IMR-90 (cell line): ENCODE data around the gene GCC1. TPM values are rescaled to one million over a fixed set of nuclear protein-coding genes. Genes with fewer than 3 reads are reported as not detected.
"Not testable (repeated sequence)": the region's sequence is repeated elsewhere in the genome, so short reads cannot be mapped to it uniquely, and the experiment has no call there.

Experiments used
- ATAC-seq: fragments of 200-7000 bp; cut with Tn5 transposase; 2 replicates; pipeline ENCODE4 v1.9.1; 2020; ENCODE audit warnings: low read depth, mild to moderate bottlenecking, moderate library complexity
- BruUV-seq: library from RNA; stranded (reverse); fragments of 400-500 nt; replicated peaks from 2 replicates; lab custom pipeline; 2021; lab: Mats Ljungman, UMichigan
- CTCF ChIA-PET: fragments of 300-600 bp; formaldehyde crosslinking; extraction: SDS; loops from one replicate; lab custom pipeline; 2021; ENCODE audit warnings: antibody characterized with exemption; lab: Yijun Ruan, JAX
- POLR2A ChIA-PET: fragments of 300-600 bp; sonication (Branson Sonifier 250); formaldehyde crosslinking; loops from one replicate; lab custom pipeline; 2022; ENCODE audit warnings: antibody characterized with exemption; ENCODE audit not compliant: unreplicated experiment; lab: Charles Lee
- DNase-seq: peaks from one replicate; pipeline ENCODE4 v3.0.0; 2013
- H2AFZ ChIP-seq: replicated peaks from 2 replicates; pipeline ENCODE3; 2013; ENCODE audit warnings: low read length, mild to moderate bottlenecking; ENCODE audit not compliant: poor library complexity
- H2AK5ac ChIP-seq: 2 replicates; pipeline ENCODE4 v1.6.1; 2013; ENCODE audit warnings: low read depth, low read length, inconsistent platforms
- H2AK9ac ChIP-seq: replicated peaks from 2 replicates; pipeline ENCODE3; 2013; ENCODE audit warnings: mild to moderate bottlenecking, low read depth, low read length, moderate library complexity; ENCODE audit not compliant: poor library complexity
- H2BK120ac ChIP-seq: 2 replicates; pipeline ENCODE4 v1.6.1; 2013; ENCODE audit warnings: low read depth, low read length, inconsistent platforms
- H2BK15ac ChIP-seq: 3 replicates; pipeline ENCODE4 v1.6.1; 2013; ENCODE audit warnings: low read depth, low read length, inconsistent platforms
- H2BK20ac ChIP-seq: 2 replicates; pipeline ENCODE4 v1.6.1; 2013; ENCODE audit warnings: low read depth, mild to moderate bottlenecking, inconsistent platforms, low read length, moderate library complexity
- H2BK5ac ChIP-seq: 2 replicates; pipeline ENCODE4 v1.6.1; 2013; ENCODE audit warnings: mild to moderate bottlenecking, low read depth, low read length, inconsistent platforms; ENCODE audit not compliant: poor library complexity, severe bottlenecking
- H3K14ac ChIP-seq: replicated peaks from 2 replicates; pipeline ENCODE4 v1.6.1; 2013; ENCODE audit warnings: low read depth, low read length, inconsistent platforms
- H3K18ac ChIP-seq: 2 replicates; pipeline ENCODE4 v1.6.1; 2013; ENCODE audit warnings: low read depth, low read length, control low read depth
- H3K23ac ChIP-seq: 2 replicates; pipeline ENCODE4 v1.6.1; 2013; ENCODE audit warnings: low read depth, low read length, inconsistent platforms
- H3K27ac ChIP-seq: 2 replicates; pipeline ENCODE4 v1.5.1; 2013; ENCODE audit warnings: mild to moderate bottlenecking, control low read depth, low read length; ENCODE audit not compliant: insufficient read depth
- H3K27me3 ChIP-seq: 2 replicates; pipeline ENCODE4 v1.6.1; 2013; ENCODE audit warnings: low read length; ENCODE audit not compliant: control insufficient read depth, insufficient read depth
- H3K36me3 ChIP-seq: 2 replicates; pipeline ENCODE4 v1.6.1; 2013; ENCODE audit warnings: low read length, mixed read lengths; ENCODE audit not compliant: control insufficient read depth, insufficient read depth
- H3K4ac ChIP-seq: 2 replicates; pipeline ENCODE4 v1.6.1; 2013; ENCODE audit warnings: low read depth, low read length, inconsistent platforms
- H3K4me1 ChIP-seq: 2 replicates; pipeline ENCODE4 v1.6.1; 2013; ENCODE audit warnings: low read length, mixed read lengths; ENCODE audit not compliant: control insufficient read depth, insufficient read depth
- H3K4me2 ChIP-seq: 2 replicates; pipeline ENCODE4 v1.6.1; 2013; ENCODE audit warnings: low read depth, mild to moderate bottlenecking, control low read depth, low read length, moderate library complexity
- H3K4me3 ChIP-seq: 2 replicates; pipeline ENCODE4 v1.5.1; 2013; ENCODE audit warnings: low read depth, mild to moderate bottlenecking, control low read depth, low read length, moderate library complexity; ENCODE audit not compliant: insufficient read depth
- H3K56ac ChIP-seq: 2 replicates; pipeline ENCODE4 v1.6.1; 2013; ENCODE audit warnings: low read length, inconsistent platforms; ENCODE audit not compliant: insufficient read depth; ENCODE audit errors: extremely low read depth
- H3K79me1 ChIP-seq, 2 experiments: 2 replicates each; pipeline ENCODE4 v1.6.1; 2013; ENCODE audit warnings: low read length in 2 of 2, inconsistent platforms in 1 of 2, low read depth in 1 of 2
- H3K9ac ChIP-seq: 2 replicates; pipeline ENCODE4 v1.6.1; 2013; ENCODE audit warnings: low read depth, low read length, control low read depth
- H3K9me1 ChIP-seq: 2 replicates; pipeline ENCODE4 v1.6.1; 2013; ENCODE audit warnings: low read length, inconsistent platforms; ENCODE audit not compliant: insufficient read depth
- H3K9me3 ChIP-seq: 2 replicates; pipeline ENCODE4 v1.6.1; 2013; ENCODE audit warnings: low read length; ENCODE audit not compliant: control insufficient read depth, insufficient read depth
- H4K20me1 ChIP-seq: 2 replicates; pipeline ENCODE4 v1.6.1; 2013; ENCODE audit warnings: low read length, inconsistent platforms; ENCODE audit not compliant: insufficient read depth
- H4K5ac ChIP-seq: 2 replicates; pipeline ENCODE4 v1.6.1; 2013; ENCODE audit warnings: mild to moderate bottlenecking, low read depth, low read length, control low read depth
- H4K8ac ChIP-seq, 2 experiments: 2 replicates each; pipeline ENCODE4 v1.6.1; 2013; ENCODE audit warnings: low read depth in 2 of 2, low read length in 2 of 2, control low read depth in 1 of 2, inconsistent platforms in 1 of 2
- H4K91ac ChIP-seq: 2 replicates; pipeline ENCODE4 v1.6.1; 2013; ENCODE audit warnings: low read depth, low read length, inconsistent platforms; ENCODE audit not compliant: insufficient read depth
- ELK1 ChIP-seq: fragments of 150-350 bp; IDR thresholded peaks from 2 replicates; pipeline ENCODE4 v1.6.1; 2016; ENCODE audit warnings: low read depth, mild to moderate bottlenecking, low read length, moderate library complexity, borderline replicate concordance
- FOS ChIP-seq: fragments of 150-350 bp; IDR thresholded peaks from 2 replicates; pipeline ENCODE4 v1.6.1; 2016; ENCODE audit warnings: low read depth, low read length
- MAFK ChIP-seq: IDR thresholded peaks from 2 replicates; pipeline ENCODE4 v1.6.1; 2012; ENCODE audit warnings: low read depth, low read length, improper control_type of control experiment
- MAZ ChIP-seq: IDR thresholded peaks from 2 replicates; pipeline ENCODE4 v1.6.1; 2012; ENCODE audit warnings: low read depth, mild to moderate bottlenecking, low read length, improper control_type of control experiment, moderate library complexity, borderline replicate concordance
- NFE2L2 ChIP-seq: fragments of 150-350 bp; IDR thresholded peaks from 2 replicates; pipeline ENCODE4 v1.6.1; 2016; ENCODE audit warnings: low read depth, mild to moderate bottlenecking, low read length
- RAD21 ChIP-seq: IDR thresholded peaks from 2 replicates; pipeline ENCODE4 v1.6.1; 2012; ENCODE audit warnings: low read length, improper control_type of control experiment
- RFX5 ChIP-seq: IDR thresholded peaks from 2 replicates; pipeline ENCODE4 v1.8.0; 2012; ENCODE audit warnings: low read depth, mild to moderate bottlenecking, low read length, moderate library complexity
- WGBS, 2 experiments: methylation state at CpG; one replicate each; pipeline versions ENCODE4 v1.1.5 to v1.1.7; 2013; ENCODE audit warnings: missing lambda C conversion rate in 2 of 2; ENCODE audit not compliant: insufficient read length in 1 of 2; ENCODE audit errors: extremely low coverage in 2 of 2; 5-methylcytosine and 5-hydroxymethylcytosine counted together
- dilution Hi-C: fragments of 300-500 bp; cut with HindIII; formaldehyde crosslinking; loops from one replicate; pipeline ENCODE4 v1.14.3; 2018; ENCODE audit warnings: low sequenced_read_pairs; ENCODE audit not compliant: unreplicated experiment
- in situ Hi-C: fragments of 300-500 bp; cut with MboI; formaldehyde crosslinking; loops from 3 replicates; pipeline ENCODE4 v1.14.3; 2019; ENCODE audit warnings: low sequenced_read_pairs, inconsistent platforms, mixed read lengths
- intact Hi-C: fragments of 100-400 bp; cut with micrococcal nuclease; formaldehyde crosslinking; loops from 2 replicates; pipeline ENCODE4 v1.10.0; 2022
- polyA plus RNA-seq, 3 experiments: library from polyadenylated mRNA; depleted of rRNA; stranded (reverse); fragments of >200 nt; gene quantifications; 2 replicates each; pipeline ENCODE4 v1.2.3, GENCODE V29; 2012; ENCODE audit warnings: low replicate concordance in 1 of 3
- total RNA-seq: library from RNA; depleted of rRNA; stranded (reverse); fragments of >200 nt; gene quantifications from 2 replicates; pipeline ENCODE4 v1.2.3, GENCODE V29; 2012

Gene GCC1
- total and polyA plus RNA-seq, 2 of the 4 experiments (the other 2 are of a cell fraction) = 6.1 to 22.9 TPM

DNA sequence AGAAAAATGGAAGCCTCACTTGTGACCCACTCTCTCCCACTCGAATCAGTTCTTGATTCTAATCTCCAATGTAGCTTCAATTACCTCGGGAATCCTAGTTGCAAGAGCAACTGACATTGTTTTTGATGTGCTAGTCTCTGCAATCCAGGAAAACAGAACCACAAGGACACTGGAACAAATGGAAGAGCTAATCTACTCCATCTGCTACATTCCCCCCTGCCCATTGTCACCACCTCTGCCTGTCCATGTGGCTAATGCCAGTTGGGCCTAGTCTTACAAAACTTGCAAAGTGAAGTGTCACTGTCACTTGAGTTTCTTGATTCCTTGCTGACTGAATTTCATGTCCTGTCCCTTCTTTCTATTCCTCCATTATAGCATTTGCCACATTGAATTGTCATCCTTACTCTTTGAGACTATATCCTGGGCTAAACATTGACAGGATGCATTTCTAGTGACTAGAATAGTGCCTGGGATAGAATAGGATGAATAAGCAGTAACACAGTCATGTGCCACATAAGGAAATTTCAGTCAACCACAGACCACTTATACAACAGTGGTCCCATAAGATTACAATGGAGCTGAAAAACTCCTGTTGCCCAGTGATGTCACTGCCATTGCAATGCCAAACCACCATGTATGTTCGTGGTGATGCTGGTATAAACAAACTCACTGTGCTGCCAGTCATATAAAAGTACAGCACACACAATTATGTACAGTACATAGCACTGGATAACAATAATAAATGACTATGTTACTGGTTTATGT, 13.5 kb downstream of the GCC1 start:
- no peak overlapping the region for H4K5ac ChIP-seq
- no peaks in the 10 kb centered on the region for H4K20me1 ChIP-seq
- WGBS, 2 experiments = 80% methylated on average over 1 of the region's 3 CpGs; no CpG with 5 or more reads in 1 of the 2 experiments
- peaks cover 6% of the 10 kb centered on the region; the same call in 1 of the 2 replicates for H3K9me1 ChIP-seq
- H2BK5ac ChIP-seq = no peak overlapping the region
- peak; percentile 40 for DNase-seq
- H3K79me1 ChIP-seq = no peaks in the 10 kb centered on the region
- CTCF ChIA-PET = no interaction called here
- no peak overlapping the region for H3K23ac ChIP-seq
- no peak overlapping the region for H2BK120ac ChIP-seq
- intact Hi-C loops = no loop called here
- no peaks in the 10 kb centered on the region for H3K27me3 ChIP-seq
- H4K91ac ChIP-seq = no peak overlapping the region
- no peak overlapping the region for H2AK9ac ChIP-seq
- no peak overlapping the region for H3K4me2 ChIP-seq
- H2AFZ ChIP-seq = no peak overlapping the region
- H3K9ac ChIP-seq = no peak overlapping the region
- H3K56ac ChIP-seq = no peak overlapping the region
- H3K4me3 ChIP-seq = no peak overlapping the region
- dilution Hi-C loops = no loop called here
- H3K4ac ChIP-seq = no peak overlapping the region
- H3K4me1 ChIP-seq = no peaks in the 10 kb centered on the region
- H2BK15ac ChIP-seq = no peak overlapping the region
- BruUV-seq = no TSS peak
- no peak overlapping the region for H2BK20ac ChIP-seq
- no peak overlapping the region for H3K18ac ChIP-seq
- H4K8ac ChIP-seq = no peak overlapping the region
- ATAC-seq = peak; percentile 27; the same call in 1 of the 2 replicates
- TF ChIP-seq MAZ (no peak), RAD21 (no peak), RFX5 (no peak), MAFK (no peak), FOS (no peak), ELK1 (no peak), NFE2L2 (no peak)
- H3K27ac ChIP-seq = no peak overlapping the region
- POLR2A ChIA-PET = no interaction called here
- H2AK5ac ChIP-seq = no peak overlapping the region
- no peaks in the 10 kb centered on the region for H3K9me3 ChIP-seq
- in situ Hi-C loops = no loop called here
- no peak overlapping the region for H3K14ac ChIP-seq
- H3K36me3 ChIP-seq = 0 out of 2 replicates have a peak, but pooled peaks cover 3% of the 10 kb centered on the region

GRCh38 chr7:127568034-127568433, 17.4 kb downstream of the GCC1 start:
- dilution Hi-C loops, H2AK5ac ChIP-seq, H3K4me3 ChIP-seq, H3K4me2 ChIP-seq, ATAC-seq, H4K91ac ChIP-seq, H3K18ac ChIP-seq, H4K20me1 ChIP-seq, H3K23ac ChIP-seq, BruUV-seq, H2BK5ac ChIP-seq, H2BK120ac ChIP-seq, H3K79me1 ChIP-seq, H3K27ac ChIP-seq, H3K36me3 ChIP-seq, H3K4ac ChIP-seq, POLR2A ChIA-PET, H2AK9ac ChIP-seq, in situ Hi-C loops, H3K9ac ChIP-seq, intact Hi-C loops, H3K4me1 ChIP-seq, H3K27me3 ChIP-seq, H2BK15ac ChIP-seq, H3K14ac ChIP-seq, H2AFZ ChIP-seq, DNase-seq, H4K5ac ChIP-seq, H3K9me3 ChIP-seq, H2BK20ac ChIP-seq, H3K56ac ChIP-seq, H3K9me1 ChIP-seq, H4K8ac ChIP-seq, CTCF ChIA-PET: not testable (repeated sequence)
- WGBS, 2 experiments = no CpG with 5 or more reads among the region's 3 CpGs
